Duodenal mucosa (tissue), 2 donors: ENCODE results near the gene KIAA0319L.

Source experiments
- H3K27ac ChIP-seq: one replicate; pipeline ENCODE4 v1.7.0; 2013; ENCODE audit warnings: low read depth, low read length
- H3K27me3 ChIP-seq, 2 donors: one replicate each; pipeline ENCODE4 v1.7.0; 2013; ENCODE audit warnings: low read length in 2 of 2, control low read depth in 1 of 2; ENCODE audit not compliant: insufficient read depth in 2 of 2, control insufficient read depth in 1 of 2
- H3K36me3 ChIP-seq, 2 donors: one replicate each; pipeline ENCODE4 v1.7.0; 2013; ENCODE audit warnings: low read length in 2 of 2, control low read depth in 1 of 2; ENCODE audit not compliant: insufficient read depth in 2 of 2, control insufficient read depth in 1 of 2
- H3K4me1 ChIP-seq, 2 donors: one replicate each; pipeline ENCODE4 v1.7.0; 2013; ENCODE audit warnings: low read length in 2 of 2, control low read depth in 1 of 2; ENCODE audit not compliant: insufficient read depth in 2 of 2, control insufficient read depth in 1 of 2
- H3K4me3 ChIP-seq, 2 donors: one replicate each; pipeline ENCODE4 v1.7.0; 2013; ENCODE audit warnings: low read length in 2 of 2, low read depth in 1 of 2
- H3K9ac ChIP-seq, 2 donors: one replicate each; pipeline ENCODE4 v1.7.0; 2013; ENCODE audit warnings: low read length in 2 of 2, low read depth in 1 of 2
- H3K9me3 ChIP-seq, 2 donors: one replicate each; pipeline ENCODE4 v1.7.0; 2013; ENCODE audit warnings: low read length in 2 of 2, control low read depth in 1 of 2; ENCODE audit not compliant: control insufficient read depth in 1 of 2

Gene KIAA0319L

DNA sequence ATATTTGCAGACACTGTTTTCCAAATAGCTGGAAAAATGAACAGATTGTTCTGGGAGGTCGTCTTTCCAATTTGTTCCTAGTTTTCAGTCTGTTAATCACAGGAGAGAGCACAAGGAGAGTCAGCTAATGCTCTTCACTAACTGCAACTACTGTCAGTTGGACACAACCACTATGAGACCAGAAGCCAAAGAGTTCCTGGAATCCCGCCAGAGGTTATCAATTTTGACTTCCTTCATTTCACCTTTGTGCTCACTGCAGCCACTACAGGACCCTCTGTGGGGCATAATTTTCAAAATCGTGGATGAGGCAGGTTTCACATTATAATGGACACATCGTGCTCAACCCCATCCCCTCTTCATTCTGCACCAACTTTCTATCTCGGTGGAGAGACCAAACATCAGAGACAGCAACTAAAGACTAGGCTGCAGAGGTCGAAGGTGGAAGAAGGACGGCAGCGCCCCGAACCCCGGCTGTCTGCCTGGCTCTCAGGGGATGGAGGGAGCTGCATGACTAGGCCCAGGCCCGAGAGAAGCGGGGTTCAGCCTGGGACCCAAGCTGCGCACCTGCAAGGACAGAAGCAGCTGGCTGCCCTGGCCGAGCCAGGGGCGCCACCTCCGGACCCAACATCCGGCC lies 602 bp downstream of the KIAA0319L start:
- Histone ChIP-seq H3K4me1 (peaks cover 46 to 52% of the 10 kb centered on the region in 2 donors), H3K36me3 (peaks cover 0 to 23% of the 10 kb centered on the region in 2 donors), H3K9ac (peak overlapping the region; percentile 68 to 96), H3K9me3 (no peaks in the 10 kb centered on the region), H3K27ac (peak overlapping the region; percentile 95), H3K27me3 (no peaks in the 10 kb centered on the region), H3K4me3 (peak overlapping the region; percentile 89 to 93)

- Histone ChIP-seq H3K9ac (peak overlapping the region; percentile 11 to 68), H3K9me3 (no peaks in the 10 kb centered on the region), H3K27ac (no peak overlapping the region), H3K4me3 (peak overlapping the region; percentile 89 to 93), H3K4me1 (peaks cover 43 to 49% of the 10 kb centered on the region in 2 donors), H3K36me3 (peaks cover 3 to 28% of the 10 kb centered on the region in 2 donors), H3K27me3 (no peaks in the 10 kb centered on the region)
Measured at GRCh38 chr1:35555601-35556477, 1.4 kb downstream of the KIAA0319L start.

- Histone ChIP-seq H3K27me3 (no peaks in the 10 kb centered on the region), H3K9ac (no peak overlapping the region), H3K36me3 (peaks cover 4 to 31% of the 10 kb centered on the region in 2 donors), H3K9me3 (no peaks in the 10 kb centered on the region), H3K27ac (no peak overlapping the region), H3K4me3 (peak overlapping the region in 1 of 2 donors; percentile 0), H3K4me1 (peaks cover 42 to 45% of the 10 kb centered on the region in 2 donors)
Measured at GRCh38 chr1:35555212-35555584, 2.0 kb downstream of the KIAA0319L start.

- H3K4me3 ChIP-seq, result no peak overlapping the region
- H3K9ac ChIP-seq, result no peak overlapping the region
- H3K27ac ChIP-seq, result no peak overlapping the region
Measured at GRCh38 chr1:35554266-35555211, 2.7 kb downstream of the KIAA0319L start.

GRCh38 chr1:35553851-35554250 lies 3.4 kb downstream of the KIAA0319L start:
- no peak overlapping the region for H3K27ac ChIP-seq

More at GRCh38 chr1:35554266-35555211, 2.7 kb downstream of the KIAA0319L start:
- Histone ChIP-seq H3K27me3 (no peaks in the 10 kb centered on the region), H3K36me3 (peaks cover 4 to 35% of the 10 kb centered on the region in 2 donors), H3K9me3 (no peaks in the 10 kb centered on the region), H3K4me1 (peaks cover 42 to 45% of the 10 kb centered on the region in 2 donors)

GRCh38 chr1:35546614-35547013 lies 10.6 kb downstream of the KIAA0319L start:
- H3K27me3 ChIP-seq, result no peaks in the 10 kb centered on the region
- H3K4me1 ChIP-seq, result no peaks in the 10 kb centered on the region

More at GRCh38 chr1:35553851-35554250, 3.4 kb downstream of the KIAA0319L start:
- Histone ChIP-seq H3K27me3 (no peaks in the 10 kb centered on the region), H3K9ac (no peak overlapping the region), H3K9me3 (no peaks in the 10 kb centered on the region), H3K36me3 (peaks cover 4 to 41% of the 10 kb centered on the region in 2 donors), H3K4me1 (peaks cover 42 to 45% of the 10 kb centered on the region in 2 donors), H3K4me3 (no peak overlapping the region)

GRCh38 chr1:35544976-35545375 lies 12.2 kb downstream of the KIAA0319L start:
- Histone ChIP-seq H3K9me3 (no peaks in the 10 kb centered on the region), H3K4me3 (no peak overlapping the region), H3K36me3 (peaks cover 14 to 21% of the 10 kb centered on the region in 2 donors), H3K4me1 (peaks cover 8% of the 10 kb centered on the region in 2 donors), H3K27ac (no peak overlapping the region), H3K9ac (no peak overlapping the region), H3K27me3 (no peaks in the 10 kb centered on the region)

More at GRCh38 chr1:35546614-35547013, 10.6 kb downstream of the KIAA0319L start:
- Histone ChIP-seq H3K27ac (no peak overlapping the region), H3K9me3 (no peaks in the 10 kb centered on the region), H3K36me3 (peaks cover 18 to 30% of the 10 kb centered on the region in 2 donors), H3K9ac (no peak overlapping the region), H3K4me3 (no peak overlapping the region)

DNA sequence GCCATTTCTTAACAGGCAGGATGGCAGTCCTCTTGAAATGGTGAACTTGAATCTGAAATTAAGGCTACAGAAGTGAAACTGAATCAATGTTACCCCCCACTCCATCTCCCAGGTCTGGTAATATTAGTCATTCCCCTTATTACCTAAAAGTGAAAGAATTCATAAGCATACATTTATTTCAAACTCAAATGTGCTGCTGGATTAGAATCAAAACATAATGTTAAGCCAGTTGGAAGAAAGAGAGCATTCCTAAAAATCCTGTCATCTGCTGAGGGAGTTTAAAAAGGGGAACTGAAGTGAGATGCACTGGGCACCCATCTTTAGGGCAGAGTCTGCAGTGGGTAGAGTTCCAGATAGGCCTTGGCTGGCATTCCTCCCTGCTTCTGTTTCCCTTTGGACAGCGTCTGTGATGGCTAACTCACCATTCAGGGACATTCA lies 17.4 kb downstream of the KIAA0319L start:
- H3K27me3 ChIP-seq, result no peaks in the 10 kb centered on the region
- H3K27ac ChIP-seq, result no peak overlapping the region
- H3K9ac ChIP-seq, result no peak overlapping the region
- H3K4me3 ChIP-seq, result no peak overlapping the region
- no peaks in the 10 kb centered on the region for H3K9me3 ChIP-seq
- H3K36me3 ChIP-seq, result peaks cover 4 to 10% of the 10 kb centered on the region in 2 donors
- H3K4me1 ChIP-seq, result peaks cover 23 to 25% of the 10 kb centered on the region in 2 donors

- peaks cover 23 to 25% of the 10 kb centered on the region in 2 donors for H3K4me1 ChIP-seq
- no peaks in the 10 kb centered on the region for H3K27me3 ChIP-seq
- H3K36me3 ChIP-seq, result peaks cover 4 to 10% of the 10 kb centered on the region in 2 donors
- H3K27ac ChIP-seq, result no peak overlapping the region
- peak overlapping the region in 1 of 2 donors; percentile 15 for H3K9ac ChIP-seq
- no peaks in the 10 kb centered on the region for H3K9me3 ChIP-seq
- H3K4me3 ChIP-seq, result no peak overlapping the region
Measured at GRCh38 chr1:35539073-35539823, 18.0 kb downstream of the KIAA0319L start.
